Nephron progenitor cell (in vitro differentiated cells): Measurements from ENCODE around the gene KIAA0586.

Experiments
- DNase-seq: peaks from one replicate; pipeline ENCODE4 v3.0.0; 2021
- H3K27ac Mint-ChIP-seq: 2 replicates; pipeline ENCODE4 v1.8.0; 2021; ENCODE audit warnings: mild to moderate bottlenecking, moderate library complexity, mixed read lengths
- H3K27me3 Mint-ChIP-seq: 2 replicates; pipeline ENCODE4 v1.8.0; 2021; ENCODE audit warnings: mild to moderate bottlenecking, low read depth, mixed read lengths; ENCODE audit not compliant: poor library complexity
- H3K36me3 Mint-ChIP-seq: 2 replicates; pipeline ENCODE4 v1.8.0; 2021; ENCODE audit warnings: low read depth, mixed read lengths
- H3K4me1 Mint-ChIP-seq: 2 replicates; pipeline ENCODE4 v1.8.0; 2021; ENCODE audit warnings: mixed read lengths
- H3K4me3 Mint-ChIP-seq: 2 replicates; pipeline ENCODE4 v1.8.0; 2021; ENCODE audit warnings: mild to moderate bottlenecking, moderate library complexity, mixed read lengths
- H3K9me3 Mint-ChIP-seq: 2 replicates; pipeline ENCODE4 v1.8.0; 2021; ENCODE audit warnings: mild to moderate bottlenecking, moderate library complexity, mixed read lengths
- CTCF ChIP-seq: fragments of 200-600 bp; sonication (generic); IDR thresholded peaks from 2 replicates; pipeline ENCODE4 v1.5.0; 2021; ENCODE audit warnings: antibody characterized with exemption

The KIAA0586 gene

GRCh38 chr14:58565832-58566231, 138.3 kb downstream of the KIAA0586 start:
- H3K9me3 Mint-ChIP-seq = no peaks in the 10 kb centered on the region
- H3K27ac Mint-ChIP-seq = no peak overlapping the region
- H3K4me1 Mint-ChIP-seq = peaks cover 64% of the 10 kb centered on the region
- TF ChIP-seq CTCF = no peak
- no peak overlapping the region for H3K4me3 Mint-ChIP-seq
- H3K27me3 Mint-ChIP-seq = no peaks in the 10 kb centered on the region
- no peaks in the 10 kb centered on the region for H3K36me3 Mint-ChIP-seq
- DNase-seq = no peak

GRCh38 chr14:58566979-58567378, 139.5 kb downstream of the KIAA0586 start:
- peaks cover 64% of the 10 kb centered on the region for H3K4me1 Mint-ChIP-seq
- no peaks in the 10 kb centered on the region for H3K27me3 Mint-ChIP-seq
- H3K4me3 Mint-ChIP-seq = no peak overlapping the region
- H3K9me3 Mint-ChIP-seq = no peaks in the 10 kb centered on the region
- no peak for DNase-seq
- TF ChIP-seq CTCF = no peak
- H3K27ac Mint-ChIP-seq = no peak overlapping the region
- H3K36me3 Mint-ChIP-seq = no peaks in the 10 kb centered on the region

GRCh38 chr14:58568322-58568721, 140.8 kb downstream of the KIAA0586 start:
- H3K27ac Mint-ChIP-seq = no peak overlapping the region
- DNase-seq = no peak
- H3K9me3 Mint-ChIP-seq = no peaks in the 10 kb centered on the region
- H3K27me3 Mint-ChIP-seq = no peaks in the 10 kb centered on the region
- peaks cover 65% of the 10 kb centered on the region for H3K4me1 Mint-ChIP-seq
- no peak for TF ChIP-seq CTCF
- no peak overlapping the region for H3K4me3 Mint-ChIP-seq
- H3K36me3 Mint-ChIP-seq = no peaks in the 10 kb centered on the region

- no peak for TF ChIP-seq CTCF
- Mint-ChIP-seq H3K9me3 (no peaks in the 10 kb centered on the region), H3K4me3 (peak overlapping the region; percentile 17), H3K27ac (peak overlapping the region; percentile 95), H3K36me3 (no peaks in the 10 kb centered on the region), H3K4me1 (peaks cover 65% of the 10 kb centered on the region), H3K27me3 (no peaks in the 10 kb centered on the region)
- DNase-seq = no peak
Measured at GRCh38 chr14:58571256-58571655, 143.7 kb downstream of the KIAA0586 start.

- peak; percentile 26 for DNase-seq
- H3K4me3 Mint-ChIP-seq = peak overlapping the region; percentile 18
- peaks cover 64% of the 10 kb centered on the region for H3K4me1 Mint-ChIP-seq
- no peaks in the 10 kb centered on the region for H3K27me3 Mint-ChIP-seq
- no peak for TF ChIP-seq CTCF
- H3K9me3 Mint-ChIP-seq = no peaks in the 10 kb centered on the region
- H3K27ac Mint-ChIP-seq = peak overlapping the region; percentile 95
- no peaks in the 10 kb centered on the region for H3K36me3 Mint-ChIP-seq
Measured at GRCh38 chr14:58571769-58572472, 144.4 kb downstream of the KIAA0586 start.

GRCh38 chr14:58572473-58572853, 144.9 kb downstream of the KIAA0586 start:
- no peak for DNase-seq
- H3K9me3 Mint-ChIP-seq = no peaks in the 10 kb centered on the region
- no peak for TF ChIP-seq CTCF
- H3K4me1 Mint-ChIP-seq = peaks cover 66% of the 10 kb centered on the region
- no peaks in the 10 kb centered on the region for H3K27me3 Mint-ChIP-seq
- no peaks in the 10 kb centered on the region for H3K36me3 Mint-ChIP-seq
- peak overlapping the region; percentile 95 for H3K27ac Mint-ChIP-seq
- H3K4me3 Mint-ChIP-seq = peak overlapping the region; percentile 18
